HepG2 (cell line): ENCODE measurements around the gene FAM124A. TPM values are rescaled to one million over a fixed set of nuclear protein-coding genes. Genes with fewer than 3 reads are reported as not detected.

Experiments used
- ATAC-seq: fragments of 200-7000 bp; cut with Tn5 transposase; 3 replicates; pipeline ENCODE4 v1.9.1; 2020; ENCODE audit warnings: mild to moderate bottlenecking, moderate library complexity
- BruUV-seq: library from RNA; stranded (reverse); fragments of 400-500 nt; replicated peaks from 2 replicates; lab custom pipeline; 2021; lab: Mats Ljungman, UMichigan
- CTCF ChIA-PET: fragments of 300-600 bp; formaldehyde crosslinking; extraction: SDS; loops from one replicate; lab custom pipeline; 2021; ENCODE audit warnings: low total read pairs, inconsistent platforms, low intra/inter-chr PET ratio; lab: Yijun Ruan, JAX
- POLR2A ChIA-PET: fragments of 350-600 bp; sonication (Branson Sonifier 250); formaldehyde crosslinking; loops from one replicate; lab custom pipeline; 2020; ENCODE audit warnings: antibody characterized with exemption, inconsistent platforms; lab: Yijun Ruan, JAX
- DNase-seq: peaks from one replicate; pipeline ENCODE4 v3.0.0-alpha.2; 2015; ENCODE audit warnings: low spot score
- FAIRE-seq: peaks from 3 replicates; lab custom pipeline; 2011; peaks lifted over from hg19 to GRCh38; lab: Jason Lieb, UNC
- H2AFZ ChIP-seq: one replicate; pipeline ENCODE4 v1.6.1; 2011; ENCODE audit warnings: low read length, inconsistent platforms
- H3K27ac ChIP-seq: fragments of 300-600 bp; 3 replicates; pipeline ENCODE4 v1.8.0; 2011; ENCODE audit warnings: mixed run types, mild to moderate bottlenecking, mixed read lengths, low read length, inconsistent platforms; ENCODE audit not compliant: insufficient read depth; ENCODE audit errors: extremely low read length
- H3K27me3 ChIP-seq, 2 experiments: fragments of 200-600 bp in 1 of 2; 2 replicates in 1 of 2; 3 replicates in 1 of 2; pipeline versions ENCODE4 v1.6.0 to v1.8.0; 2011; ENCODE audit warnings: low read length in 2 of 2, mild to moderate bottlenecking in 2 of 2, moderate library complexity in 2 of 2, inconsistent platforms in 1 of 2; ENCODE audit not compliant: insufficient read depth in 2 of 2, control insufficient read depth in 1 of 2
- H3K36me3 ChIP-seq, 2 experiments: fragments of 200-600 bp in 1 of 2; replicated peaks in 1 of 2; 2 replicates in 1 of 2; 3 replicates in 1 of 2; pipeline versions ENCODE4 v1.5.1 to v1.8.0; 2011; ENCODE audit warnings: low read length in 2 of 2, inconsistent platforms in 1 of 2; ENCODE audit not compliant: insufficient read depth in 2 of 2, control insufficient read depth in 1 of 2
- H3K4me1 ChIP-seq: 2 replicates; pipeline ENCODE4 v1.5.1; 2012; ENCODE audit warnings: low read length, inconsistent platforms; ENCODE audit not compliant: insufficient read depth
- H3K4me2 ChIP-seq: 2 replicates; pipeline ENCODE4 v1.6.0; 2011; ENCODE audit warnings: low read depth, low read length, inconsistent platforms
- H3K4me3 ChIP-seq, 3 experiments: fragments of 200-600 bp in 1 of 3; sonication (generic), shearing (Covaris generic) in 1 of 3; replicated peaks in 1 of 3; 2 replicates each; pipeline ENCODE4 v1.5.1; 2011 to 2016; ENCODE audit warnings: low read length in 3 of 3, inconsistent platforms in 2 of 3, low read depth in 2 of 3, mild to moderate bottlenecking in 2 of 3, control low read depth in 1 of 3, mixed read lengths in 1 of 3; ENCODE audit not compliant: insufficient read depth in 1 of 3
- H3K79me2 ChIP-seq: one replicate; pipeline ENCODE4 v1.6.1; 2011; ENCODE audit warnings: low read length, inconsistent platforms; ENCODE audit not compliant: insufficient read depth
- H3K9ac ChIP-seq: 2 replicates; pipeline ENCODE4 v1.6.0; 2011; ENCODE audit warnings: mild to moderate bottlenecking, low read depth, low read length, inconsistent platforms; ENCODE audit not compliant: insufficient read depth
- H3K9me3 ChIP-seq: 2 replicates; pipeline ENCODE4 v1.5.1; 2012; ENCODE audit warnings: mild to moderate bottlenecking, low read length
- H4K20me1 ChIP-seq: 2 replicates; pipeline ENCODE4 v1.6.0; 2011; ENCODE audit warnings: inconsistent platforms, mild to moderate bottlenecking, low read length, moderate library complexity; ENCODE audit not compliant: insufficient read depth
- MXD3 ChIP-seq: IDR thresholded peaks from 2 replicates; pipeline ENCODE4 v1.6.1; 2016; ENCODE audit warnings: mild to moderate bottlenecking, missing biosample characterization, missing genetic modification reagents
- NFE2 ChIP-seq: sonication (generic); formaldehyde crosslinking; IDR thresholded peaks from 2 replicates; pipeline ENCODE4 v1.4.0; 2020; ENCODE audit warnings: missing genetic modification reagents
- NPAS2 ChIP-seq: sonication (generic); formaldehyde crosslinking; IDR thresholded peaks from 2 replicates; pipeline ENCODE4 v1.8.0; 2022; ENCODE audit warnings: mild to moderate bottlenecking, missing genetic modification reagents, borderline replicate concordance
- ZNF101 ChIP-seq: sonication (generic); formaldehyde crosslinking; IDR thresholded peaks from 2 replicates; pipeline ENCODE4 v1.4.0; 2020; ENCODE audit warnings: mild to moderate bottlenecking, low read depth, missing genetic modification reagents, borderline replicate concordance
- ZNF230 ChIP-seq: sonication (generic); formaldehyde crosslinking; IDR thresholded peaks from 2 replicates; pipeline ENCODE4 v1.4.0; 2020; ENCODE audit warnings: mild to moderate bottlenecking, missing genetic modification reagents
- ZNF501 ChIP-seq: sonication (generic); formaldehyde crosslinking; IDR thresholded peaks from 2 replicates; pipeline ENCODE4 v1.5.1; 2020; ENCODE audit warnings: mild to moderate bottlenecking, moderate library complexity, missing genetic modification reagents
- ZNF547 ChIP-seq: sonication (generic); formaldehyde crosslinking; IDR thresholded peaks from 2 replicates; pipeline ENCODE4 v1.5.1; 2020; ENCODE audit warnings: mild to moderate bottlenecking, missing genetic modification reagents
- ZNF619 ChIP-seq: sonication (generic); formaldehyde crosslinking; IDR thresholded peaks from 2 replicates; pipeline ENCODE4 v1.4.0; 2020; ENCODE audit warnings: mild to moderate bottlenecking, missing genetic modification reagents
- ZNF770 ChIP-seq: sonication (generic); formaldehyde crosslinking; IDR thresholded peaks from 2 replicates; pipeline ENCODE4 v1.5.0; 2020; ENCODE audit warnings: mild to moderate bottlenecking, missing genetic modification reagents
- ZSCAN21 ChIP-seq: sonication (generic); formaldehyde crosslinking; IDR thresholded peaks from 2 replicates; pipeline ENCODE4 v1.8.0; 2022; ENCODE audit warnings: mild to moderate bottlenecking, missing genetic modification reagents, moderate library complexity, borderline replicate concordance
- WGBS: methylation state at CpG from one replicate; pipeline ENCODE4 v1.1.6; 2017; ENCODE audit warnings: low lambda C conversion rate; 5-methylcytosine and 5-hydroxymethylcytosine counted together
- in situ Hi-C: cut with HindIII; loops from 2 replicates; pipeline ENCODE4 v1.10.0; 2017; ENCODE audit warnings: low pct_unique_long_range_greater_than_20kb; ENCODE audit not compliant: extremely low pct_ligation_motif_present
- intact Hi-C: fragments of 100-400 bp; cut with micrococcal nuclease; formaldehyde crosslinking; loops from one replicate; pipeline ENCODE4 v1.10.0; 2022; ENCODE audit not compliant: unreplicated experiment
- polyA plus RNA-seq, 8 experiments: library from polyadenylated mRNA; depleted of rRNA in 3 of 8; stranded (reverse) in 7 of 8; unstranded in 1 of 8; fragments of >200 nt; fragmentation: Illumina TruSeq in 4 of 8; extraction: Trizol in 4 of 8; gene quantifications; 2 replicates each; pipeline versions ENCODE4 v1.2.1 to v1.2.3, GENCODE V29; 2011 to 2016; ENCODE audit warnings: low read depth in 4 of 8, missing spikeins in 1 of 8, mixed read lengths in 1 of 8; ENCODE audit not compliant: insufficient read depth in 1 of 8
- total RNA-seq, 5 experiments: library from RNA; depleted of rRNA; stranded (reverse); fragments of >200 nt; fragmentation: Illumina TruSeq; extraction: Trizol; gene quantifications; 2 replicates each; pipeline ENCODE4 v1.2.3, GENCODE V29; 2016; ENCODE audit warnings: low read depth in 1 of 5

Gene FAM124A
- total and polyA plus RNA-seq, 2 of the 13 experiments (the other 11 are each of a cell fraction or from before 2014, with no cell fraction given), result not detected

- TF ChIP-seq ZNF770 (CRISPR knock-in tag) (no peak), ZNF230 (CRISPR knock-in tag) (no peak), ZSCAN21 (CRISPR knock-in tag) (no peak), ZNF619 (CRISPR knock-in tag) (no peak), ZNF101 (CRISPR knock-in tag) (no peak), NPAS2 (CRISPR knock-in tag) (no peak), NFE2 (CRISPR knock-in tag) (no peak)
These were observed 21.0 kb downstream of the FAM124A start (continued) for GRCh38 chr13:51243227-51243626.

GRCh38 chr13:51243832-51244231 lies 21.6 kb downstream of the FAM124A start:
- no peaks in the 10 kb centered on the region for H3K79me2 ChIP-seq
- no peak for FAIRE-seq
- no peak for DNase-seq
- BruUV-seq, result no TSS peak
- no peaks in the 10 kb centered on the region for H3K4me1 ChIP-seq
- in situ Hi-C loops, result no loop called here
- intact Hi-C loops, result no loop called here
- ChIA-PET POLR2A (no interaction called here), CTCF (no interaction called here)
- H4K20me1 ChIP-seq, result no peaks in the 10 kb centered on the region
- H3K4me2 ChIP-seq, result no peak overlapping the region
- H3K36me3 ChIP-seq, result no peaks in the 10 kb centered on the region
- H3K4me3 ChIP-seq, result no peak overlapping the region
- no peaks in the 10 kb centered on the region for H3K9me3 ChIP-seq
- H2AFZ ChIP-seq, result no peak overlapping the region
- no peak overlapping the region for H3K27ac ChIP-seq
- peaks cover 6 to 44% of the 10 kb centered on the region in 2 experiments; a peak in 3 of 5 replicates for H3K27me3 ChIP-seq
- TF ChIP-seq ZNF547 (CRISPR knock-in tag), result no peak
- TF ChIP-seq ZNF501 (CRISPR knock-in tag), result no peak
- no peak for TF ChIP-seq MXD3 (CRISPR knock-in tag)
- 57% methylated on average over 5 of the region's 8 CpGs for WGBS
- H3K9ac ChIP-seq, result no peak overlapping the region
- ATAC-seq, result no peak
